ENCODE measurements around the gene OR6V1. TPM values are rescaled to one million over a fixed set of nuclear protein-coding genes. Genes with fewer than 3 reads are reported as not detected.

The OR6V1 gene
- total RNA-seq (2021; ENCODE audit: unreplicated experiment) (not detected), Bru-seq, nascent RNA (not detected), BruChase-seq, experiment 1, labeled RNA remaining after a 6-hour chase (not detected), BruChase-seq, experiment 2, labeled RNA remaining after a 2-hour chase (not detected)
- polyA plus RNA-seq (2012): not detected in 2 replicates
- long read RNA-seq: 0 reads

- no peaks in the 10 kb centered on the region for H3K36me3 ChIP-seq (ENCODE audit: control insufficient read depth in 1 of 2, insufficient read depth in 2 of 2, low read length in 2 of 2)
- POLR2A ChIA-PET: no interaction called here
- no peaks in the 10 kb centered on the region for H3K9me2 ChIP-seq (ENCODE audit: insufficient read depth)
Measured at GRCh38 chr7:143052041-143052440, at the start of gene OR6V1. TSS of gene OR6V1 (plus strand) at chr7:143052341. CDS start at chr7:143052341, 0 bp downstream.

More at GRCh38 chr7:143052041-143052440, at the start of gene OR6V1:
- Histone ChIP-seq H3K4me1 (ENCODE audit: control insufficient read depth in 1 of 2, insufficient read depth in 2 of 2, low read length in 2 of 2) (peaks cover 0 to 9% of the 10 kb centered on the region in 2 experiments; a peak in 1 of 4 replicates), H3K9me3 (ENCODE audit: control insufficient read depth in 1 of 2, insufficient read depth in 1 of 2, low read depth in 1 of 2, low read length in 2 of 2) (no peaks in the 10 kb centered on the region), H2AFZ (ENCODE audit: low read depth, low read length, poor library complexity, severe bottlenecking) (no peak within 1 kb of the TSS), H3K79me2 (ENCODE audit: insufficient read depth, low read length) (no peaks in the 10 kb centered on the region), H4K20me1 (ENCODE audit: insufficient read depth) (no peaks in the 10 kb centered on the region), H3K4me2 (ENCODE audit: low read length) (no peak within 1 kb of the TSS), H3K27me3 (ENCODE audit: insufficient read depth, low read length) (no peaks in the 10 kb centered on the region), H3K4me3 (replicated peaks in 1 of 2; ENCODE audit: low read depth in 1 of 2, low read length in 2 of 2) (no peak within 1 kb of the TSS), H3K9ac (ENCODE audit: low read length) (no peak within 1 kb of the TSS), H3K27ac (ENCODE audit: low read depth, low read length) (no peak within 1 kb of the TSS)
- intact Hi-C loops (cut with micrococcal nuclease): no loop called here
- TF ChIP-seq RAD21 (IDR thresholded peaks at IDR 0.05; ENCODE audit: low read depth) (no peak), CTCF (IDR thresholded peaks at IDR 0.05 in 2 of 3, conservative IDR thresholded peaks at IDR 0.05 in 1 of 3; ENCODE audit: borderline replicate concordance in 1 of 3, insufficient read depth in 1 of 3, low read depth in 2 of 3, low read length in 2 of 3) (no peak), ELF1 (IDR thresholded peaks at IDR 0.05; ENCODE audit: borderline replicate concordance, low read depth) (no peak), EGR1 (IDR thresholded peaks at IDR 0.05; ENCODE audit: low read depth) (no peak), MAX (IDR thresholded peaks at IDR 0.05) (no peak), JUND (IDR thresholded peaks at IDR 0.05) (no peak), ZFX (IDR thresholded peaks at IDR 0.05) (no peak)
- CTCF ChIA-PET: no interaction called here
- RAD21 ChIA-PET (ENCODE audit: low non-redundant PET in 1 of 2, low total read pairs in 2 of 2, uncharacterized antibody in 2 of 2, unreplicated experiment in 2 of 2): no interaction called here
- DNase-seq (ENCODE audit: low read depth, low spot score): no peak
- ATAC-seq: no peak
- BruUV-seq (replicated peaks): no TSS peak
